HG03432 (cell line): ENCODE measurements around the gene SOWAHB.

Experiments
- ATAC-seq: cut with Tn5 transposase; IDR thresholded peaks from one replicate; pipeline ENCODE4 v1.9.1; 2021; ENCODE audit warnings: mild to moderate bottlenecking, moderate library complexity; ENCODE audit not compliant: unreplicated experiment

The SOWAHB gene

DNA sequence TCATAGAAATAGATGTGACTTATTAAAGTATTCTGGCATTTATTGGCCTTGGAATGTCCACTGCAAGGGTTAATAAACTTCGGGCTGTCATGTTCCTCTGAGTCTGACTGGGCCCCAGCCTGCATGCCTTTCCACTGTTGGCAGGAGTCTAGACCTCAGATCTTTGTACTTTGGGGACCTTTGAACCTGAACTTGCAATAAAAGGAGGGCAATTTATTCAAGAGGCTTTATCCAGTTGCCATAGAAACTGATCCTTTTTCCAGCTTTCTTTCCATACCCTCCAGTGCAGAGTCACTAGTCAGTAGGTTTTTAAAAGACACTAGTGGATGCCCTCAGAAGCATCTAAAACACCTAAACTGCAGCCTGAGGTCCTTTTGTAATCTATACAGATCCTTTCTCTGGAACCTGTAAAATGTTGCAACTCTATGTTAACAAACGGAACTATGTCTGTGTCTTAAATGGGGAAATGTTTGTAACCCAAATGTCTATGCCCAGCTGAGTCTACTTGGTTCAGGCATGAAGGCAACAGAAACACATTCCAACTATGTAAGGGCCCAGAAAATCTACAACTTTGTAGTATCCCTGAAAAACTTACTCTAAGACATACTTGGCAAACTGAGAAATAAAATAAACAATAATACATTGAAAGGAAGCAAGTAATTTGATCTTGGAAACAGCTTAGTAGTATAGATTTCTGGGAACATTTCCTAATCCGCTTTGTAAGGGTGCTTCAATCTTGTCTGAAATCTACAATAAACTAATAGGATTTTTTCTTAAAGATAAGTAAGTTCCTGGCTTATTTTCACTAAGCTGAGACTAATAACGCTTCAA lies 41.5 kb downstream of the SOWAHB start:
- ATAC-seq = no peak

- ATAC-seq = no peak
Measured at GRCh38 chr4:76854858-76855257, 43.1 kb downstream of the SOWAHB start.

DNA sequence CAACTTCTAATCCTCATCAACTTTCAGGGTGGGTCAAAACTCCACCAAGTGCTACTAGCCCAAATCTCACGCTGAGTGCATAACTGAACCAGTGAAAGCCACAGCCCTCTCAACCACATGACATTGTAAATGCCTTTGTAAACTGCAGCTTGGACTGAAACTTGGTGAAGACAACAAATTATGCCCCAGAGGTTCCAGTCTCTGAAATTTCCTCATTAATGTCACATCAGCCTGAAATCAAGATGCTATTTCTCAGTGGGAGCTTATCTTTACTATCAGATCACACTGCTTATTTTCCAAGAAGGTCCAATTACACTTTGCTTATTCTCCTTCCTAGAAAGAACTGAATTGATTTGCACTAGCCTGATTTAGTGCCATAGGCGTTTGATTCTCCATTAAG lies 46.6 kb downstream of the SOWAHB start:
- ATAC-seq = no peak

GRCh38 chr4:76850010-76850441 lies 47.9 kb downstream of the SOWAHB start:
- ATAC-seq = no peak
